Psoas muscle (tissue), 8 donors: ENCODE data around the gene MYO10. TPM values are rescaled to one million over a fixed set of nuclear protein-coding genes. Genes with fewer than 3 reads are reported as not detected.
"Not testable (repeated sequence)": the region's sequence is repeated elsewhere in the genome, so short reads cannot be mapped to it uniquely, and the experiment has no call there.

Experiments
- ATAC-seq, 4 donors: fragments of 200-7000 bp; cut with Tn5 transposase; one replicate each; pipeline ENCODE4 v1.9.1; 2020; ENCODE audit warnings: moderate library complexity in 3 of 4, mild to moderate bottlenecking in 2 of 4
- DNase-seq, 2 donors: peaks; one replicate each; pipeline ENCODE4 v3.0.0-alpha.2; 2020
- H3K27ac ChIP-seq: fragments of 200-600 bp; one replicate; pipeline ENCODE4 v1.8.0; 2022
- H3K27me3 ChIP-seq, 3 donors: fragments of 200-600 bp in 1 of 3; one replicate each; pipeline versions ENCODE4 v1.6.1 to v1.8.0; 2013 to 2022; ENCODE audit warnings: low read length in 2 of 3, mild to moderate bottlenecking in 2 of 3, moderate library complexity in 1 of 3; ENCODE audit not compliant: insufficient read depth in 3 of 3
- H3K36me3 ChIP-seq, 2 donors: fragments of 200-600 bp in 1 of 2; one replicate each; pipeline versions ENCODE4 v1.6.1 to v1.8.0; 2013 to 2022; ENCODE audit warnings: low read depth in 1 of 2, mild to moderate bottlenecking in 1 of 2, moderate library complexity in 1 of 2; ENCODE audit not compliant: insufficient read depth in 1 of 2
- H3K4me1 ChIP-seq: fragments of 200-600 bp; one replicate; pipeline ENCODE4 v1.8.0; 2022
- H3K4me3 ChIP-seq: fragments of 200-600 bp; one replicate; pipeline ENCODE4 v1.8.0; 2022; ENCODE audit warnings: mild to moderate bottlenecking
- H3K9me3 ChIP-seq: fragments of 200-600 bp; one replicate; pipeline ENCODE4 v1.8.0; 2022
- WGBS, 3 donors: extraction: QIAGEN DNeasy Blood & Tissue Kit; methylation state at CpG; one replicate each; pipeline versions ENCODE4 v1.1.6 to v1.1.7; 2013; 5-methylcytosine and 5-hydroxymethylcytosine counted together
- intact Hi-C, 2 donors: fragments of 100-400 bp; cut with DNase I; formaldehyde crosslinking; loops; one replicate each; pipeline versions ENCODE4 v1.11.0 to v1.14.2; 2022
- polyA plus RNA-seq, 3 donors: library from polyadenylated mRNA; stranded (reverse); fragments of 200-250 nt; gene quantifications; one replicate each; pipeline ENCODE4 v1.2.3, GENCODE V29; 2013
- total RNA-seq, 4 donors: library from RNA; stranded (reverse); fragmentation: NEBNext Ultra II Directional in 2 of 4; extraction: Animal tissue kit (Norgen Biotek cat#: 25700) in 2 of 4; gene quantifications; one replicate each; pipeline versions ENCODE4 v1.2.1 to v1.2.4, GENCODE V29; 2021 to 2023
- TF ChIP-seq, protein P1 (sequence below): fragments of 200-600 bp; IDR thresholded peaks from one replicate; pipeline ENCODE4 v1.8.0; 2022; ENCODE audit warnings: antibody characterized with exemption
- donor health status: healthy with polysubstance abuse.
- donor health status: DM: no; HTN: no; CAD: no; lungs with moderate emphysema.
- donor health status: Bipolar disorder and iron deficiency.
- donor health status: healthy.
- donor health status: DM: yes; HTN: yes; CAD: no.
- donor health status: DM: no; HTN: no; CAD: no.
- donor health status: DM: no; HTN: no; CAD: no.
- donor health status: DM: yes; HTN: yes; CAD: no.

MYO10 gene
- total and polyA plus RNA-seq, 7 donors = 1.8 to 10.9 (median 10.0) TPM

- no peak for DNase-seq
- ATAC-seq = no peak
- no peaks in the 10 kb centered on the region for H3K27me3 ChIP-seq
- TF ChIP-seq, protein P1, sequence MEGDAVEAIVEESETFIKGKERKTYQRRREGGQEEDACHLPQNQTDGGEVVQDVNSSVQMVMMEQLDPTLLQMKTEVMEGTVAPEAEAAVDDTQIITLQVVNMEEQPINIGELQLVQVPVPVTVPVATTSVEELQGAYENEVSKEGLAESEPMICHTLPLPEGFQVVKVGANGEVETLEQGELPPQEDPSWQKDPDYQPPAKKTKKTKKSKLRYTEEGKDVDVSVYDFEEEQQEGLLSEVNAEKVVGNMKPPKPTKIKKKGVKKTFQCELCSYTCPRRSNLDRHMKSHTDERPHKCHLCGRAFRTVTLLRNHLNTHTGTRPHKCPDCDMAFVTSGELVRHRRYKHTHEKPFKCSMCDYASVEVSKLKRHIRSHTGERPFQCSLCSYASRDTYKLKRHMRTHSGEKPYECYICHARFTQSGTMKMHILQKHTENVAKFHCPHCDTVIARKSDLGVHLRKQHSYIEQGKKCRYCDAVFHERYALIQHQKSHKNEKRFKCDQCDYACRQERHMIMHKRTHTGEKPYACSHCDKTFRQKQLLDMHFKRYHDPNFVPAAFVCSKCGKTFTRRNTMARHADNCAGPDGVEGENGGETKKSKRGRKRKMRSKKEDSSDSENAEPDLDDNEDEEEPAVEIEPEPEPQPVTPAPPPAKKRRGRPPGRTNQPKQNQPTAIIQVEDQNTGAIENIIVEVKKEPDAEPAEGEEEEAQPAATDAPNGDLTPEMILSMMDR = no peak
- WGBS, 3 donors = 88% methylated on average over 8 of the region's 8 CpGs
- peaks cover 0 to 36% of the 10 kb centered on the region in 2 donors for H3K36me3 ChIP-seq
- no peaks in the 10 kb centered on the region for H3K9me3 ChIP-seq
- no peak overlapping the region for H3K4me3 ChIP-seq
- H3K4me1 ChIP-seq = no peaks in the 10 kb centered on the region
- no peak overlapping the region for H3K27ac ChIP-seq
- intact Hi-C loops = no loop called here
These were observed 178.0 kb downstream of the MYO10 start for GRCh38 chr5:16757989-16758501.

DNA sequence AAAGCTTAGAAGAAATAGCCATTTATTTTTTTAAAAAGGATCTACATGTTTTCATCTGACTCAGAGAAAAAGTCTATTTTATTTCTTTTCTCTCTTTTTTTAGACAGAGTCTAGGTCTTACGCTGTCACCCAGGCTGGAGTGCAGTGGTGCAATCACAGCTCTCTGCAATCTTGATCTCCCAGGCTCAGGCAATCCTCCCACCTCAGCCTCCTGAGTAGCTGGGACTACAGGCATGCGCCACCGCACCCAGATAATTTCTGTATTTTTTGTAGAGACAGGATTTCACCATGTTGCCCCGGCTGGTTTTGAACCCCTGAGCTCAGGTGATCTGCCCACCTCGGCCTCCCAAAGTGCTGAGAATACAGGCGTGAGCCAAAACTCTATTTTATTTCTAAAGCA lies 178.5 kb downstream of the MYO10 start:
- intact Hi-C loops, ATAC-seq, DNase-seq, H3K27ac ChIP-seq, H3K4me1 ChIP-seq, H3K27me3 ChIP-seq, H3K9me3 ChIP-seq, H3K4me3 ChIP-seq: not testable (repeated sequence)
- 95 to 96% (median 95%) methylated on average over 6 of the region's 6 CpGs for WGBS, 3 donors
- peaks cover 0 to 34% of the 10 kb centered on the region in 2 donors for H3K36me3 ChIP-seq

GRCh38 chr5:16757146-16757545 lies 178.9 kb downstream of the MYO10 start:
- H3K4me3 ChIP-seq = no peak overlapping the region
- no peak overlapping the region for H3K27ac ChIP-seq
- intact Hi-C loops = no loop called here
- no peak for ATAC-seq
- TF ChIP-seq, protein P1 = no peak
- H3K9me3 ChIP-seq = no peaks in the 10 kb centered on the region
- H3K4me1 ChIP-seq = no peaks in the 10 kb centered on the region
- no peak for DNase-seq
- no peaks in the 10 kb centered on the region for H3K27me3 ChIP-seq
- H3K36me3 ChIP-seq = peaks cover 0 to 30% of the 10 kb centered on the region in 2 donors
- WGBS, 3 donors = 70 to 94% (median 74%) methylated on average over 4 to 6 of the region's 6 CpGs

GRCh38 chr5:16756692-16757091 lies 179.4 kb downstream of the MYO10 start:
- no peak for ATAC-seq
- DNase-seq = no peak
- intact Hi-C loops = no loop called here
- Histone ChIP-seq H3K36me3 (peaks cover 0 to 26% of the 10 kb centered on the region in 2 donors), H3K27ac (no peak overlapping the region), H3K27me3 (no peaks in the 10 kb centered on the region), H3K4me3 (no peak overlapping the region), H3K4me1 (no peaks in the 10 kb centered on the region), H3K9me3 (no peaks in the 10 kb centered on the region)
- TF ChIP-seq, protein P1 = no peak
- WGBS, 3 donors = 96% methylated on average over 7 of the region's 7 CpGs

GRCh38 chr5:16755641-16756040 lies 180.4 kb downstream of the MYO10 start:
- DNase-seq = no peak
- TF ChIP-seq, protein P1 = no peak
- no peak for ATAC-seq
- H3K36me3 ChIP-seq = peaks cover 0 to 16% of the 10 kb centered on the region in 2 donors
- no peaks in the 10 kb centered on the region for H3K27me3 ChIP-seq
- H3K4me3 ChIP-seq = no peak overlapping the region
- intact Hi-C loops = no loop called here
- H3K4me1 ChIP-seq = no peaks in the 10 kb centered on the region
- no peak overlapping the region for H3K27ac ChIP-seq
- H3K9me3 ChIP-seq = no peaks in the 10 kb centered on the region
- 91 to 95% (median 95%) methylated on average over 2 of the region's 2 CpGs for WGBS, 3 donors
